Prostate gland (tissue), 2 donors: ENCODE measurements around the gene TGM4.

Source experiments
- POLR2A ChIP-seq: fragments of 450-650 bp; IDR thresholded peaks from one replicate; pipeline ENCODE4 v1.6.1; 2016; ENCODE audit warnings: antibody characterized with exemption, mild to moderate bottlenecking
- TF ChIP-seq, protein P1 (sequence below), 4 experiments: fragments of 200-600 bp in 2 of 4; fragments of 450-650 bp in 2 of 4; sonication (generic) in 2 of 4; IDR thresholded peaks; 1 replicate in 3 of 4; 2 replicates in 1 of 4; pipeline ENCODE4 v1.5.1; 2016 to 2019; ENCODE audit warnings: antibody characterized with exemption in 4 of 4, mild to moderate bottlenecking in 2 of 4, moderate library complexity in 2 of 4

- TF ChIP-seq, protein P1, sequence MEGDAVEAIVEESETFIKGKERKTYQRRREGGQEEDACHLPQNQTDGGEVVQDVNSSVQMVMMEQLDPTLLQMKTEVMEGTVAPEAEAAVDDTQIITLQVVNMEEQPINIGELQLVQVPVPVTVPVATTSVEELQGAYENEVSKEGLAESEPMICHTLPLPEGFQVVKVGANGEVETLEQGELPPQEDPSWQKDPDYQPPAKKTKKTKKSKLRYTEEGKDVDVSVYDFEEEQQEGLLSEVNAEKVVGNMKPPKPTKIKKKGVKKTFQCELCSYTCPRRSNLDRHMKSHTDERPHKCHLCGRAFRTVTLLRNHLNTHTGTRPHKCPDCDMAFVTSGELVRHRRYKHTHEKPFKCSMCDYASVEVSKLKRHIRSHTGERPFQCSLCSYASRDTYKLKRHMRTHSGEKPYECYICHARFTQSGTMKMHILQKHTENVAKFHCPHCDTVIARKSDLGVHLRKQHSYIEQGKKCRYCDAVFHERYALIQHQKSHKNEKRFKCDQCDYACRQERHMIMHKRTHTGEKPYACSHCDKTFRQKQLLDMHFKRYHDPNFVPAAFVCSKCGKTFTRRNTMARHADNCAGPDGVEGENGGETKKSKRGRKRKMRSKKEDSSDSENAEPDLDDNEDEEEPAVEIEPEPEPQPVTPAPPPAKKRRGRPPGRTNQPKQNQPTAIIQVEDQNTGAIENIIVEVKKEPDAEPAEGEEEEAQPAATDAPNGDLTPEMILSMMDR (IDR thresholded peaks at IDR 0.05): no peak
- TF ChIP-seq POLR2A: no peak
Observed at GRCh38 chr3:44905446-44906157, 31.2 kb downstream of the TGM4 start.
